SK-N-SH (cell line): ENCODE results near the gene BEST2. TPM values are rescaled to one million over a fixed set of nuclear protein-coding genes. Genes with fewer than 3 reads are reported as not detected.

Experiments used
- CTCF ChIA-PET: fragments of 300-600, 350-600 bp; formaldehyde crosslinking; extraction: SDS; loops from one replicate; lab custom pipeline; 2021; lab: Yijun Ruan, JAX
- POLR2A ChIA-PET: fragments of 350-600 bp; sonication (Branson Sonifier 250); formaldehyde crosslinking; extraction: SDS; loops from one replicate; lab custom pipeline; 2020; ENCODE audit warnings: antibody characterized with exemption, inconsistent platforms; lab: Yijun Ruan, JAX
- DNase-seq: peaks from one replicate; pipeline ENCODE4 v3.0.0; 2012
- H2AFZ ChIP-seq: fragments of 200-600 bp; sonication (generic); 2 replicates; pipeline ENCODE4 v1.8.1; 2016; ENCODE audit warnings: antibody characterized with exemption, mild to moderate bottlenecking, low read depth
- H3F3A ChIP-seq: fragments of 200-600 bp; sonication (generic); replicated peaks from 2 replicates; pipeline ENCODE3; 2016; ENCODE audit warnings: antibody characterized with exemption, mild to moderate bottlenecking; ENCODE audit not compliant: insufficient read depth
- H3K27ac ChIP-seq, 2 experiments: fragments of 200-500 bp in 1 of 2; fragments of 200-600 bp in 1 of 2; sonication (Bioruptor generic) in 1 of 2; sonication (generic), shearing (Covaris generic) in 1 of 2; 2 replicates each; pipeline versions ENCODE4 v1.5.1 to v1.6.1; 2014 to 2016; ENCODE audit warnings: low read depth in 2 of 2, inconsistent platforms in 1 of 2, low read length in 1 of 2, mild to moderate bottlenecking in 1 of 2, mixed read lengths in 1 of 2
- H3K27me3 ChIP-seq: fragments of 200-600 bp; sonication (generic), shearing (Covaris generic); 2 replicates; pipeline ENCODE4 v1.6.1; 2016; ENCODE audit warnings: mixed run types; ENCODE audit not compliant: insufficient read depth
- H3K36me3 ChIP-seq, 2 experiments: fragments of 200-500 bp in 1 of 2; fragments of 200-600 bp in 1 of 2; sonication (Bioruptor generic) in 1 of 2; sonication (generic) in 1 of 2; replicated peaks in 1 of 2; 2 replicates each; pipeline versions ENCODE3 to v1.5.1; 2014 to 2016; ENCODE audit warnings: low read length in 1 of 2, mild to moderate bottlenecking in 1 of 2; ENCODE audit not compliant: insufficient read depth in 2 of 2, control insufficient read depth in 1 of 2
- H3K4me1 ChIP-seq, 2 experiments: fragments of 200-500 bp in 1 of 2; fragments of 200-600 bp in 1 of 2; sonication (Bioruptor generic) in 1 of 2; sonication (generic), shearing (Covaris generic) in 1 of 2; 2 replicates each; pipeline versions ENCODE4 v1.5.1 to v1.6.1; 2014 to 2016; ENCODE audit warnings: low read depth in 1 of 2, low read length in 1 of 2, mixed run types in 1 of 2; ENCODE audit not compliant: insufficient read depth in 2 of 2, control insufficient read depth in 1 of 2
- H3K4me2 ChIP-seq: fragments of 200-600 bp; sonication (generic), shearing (Covaris generic); 2 replicates; pipeline ENCODE4 v1.6.1; 2017; ENCODE audit warnings: mixed run types
- H3K4me3 ChIP-seq, 2 experiments: fragments of 200-500 bp in 1 of 2; fragments of 200-600 bp in 1 of 2; sonication (Bioruptor generic) in 1 of 2; sonication (generic), shearing (Covaris generic) in 1 of 2; 2 replicates each; pipeline versions ENCODE4 v1.5.1 to v1.8.1; 2014 to 2016; ENCODE audit warnings: low read depth in 2 of 2, inconsistent platforms in 1 of 2, low read length in 1 of 2, mild to moderate bottlenecking in 1 of 2, mixed read lengths in 1 of 2, moderate library complexity in 1 of 2
- H3K79me2 ChIP-seq: fragments of 200-600 bp; sonication (generic); 2 replicates; pipeline ENCODE4 v1.8.1; 2017; ENCODE audit warnings: mild to moderate bottlenecking; ENCODE audit not compliant: insufficient read depth
- H3K9ac ChIP-seq: fragments of 200-600 bp; sonication (generic); 2 replicates; pipeline ENCODE4 v1.6.1; 2017; ENCODE audit warnings: mixed run types
- H3K9me2 ChIP-seq: fragments of 200-600 bp; sonication (generic); 2 replicates; pipeline ENCODE4 v1.6.1; 2017; ENCODE audit warnings: mixed run types
- H3K9me3 ChIP-seq: fragments of 200-600 bp; sonication (generic); 2 replicates; pipeline ENCODE4 v1.6.1; 2017; ENCODE audit warnings: mixed run types, mild to moderate bottlenecking, moderate library complexity
- H4K20me1 ChIP-seq: fragments of 200-600 bp; sonication (generic); 2 replicates; pipeline ENCODE4 v1.6.1; 2017; ENCODE audit warnings: mild to moderate bottlenecking, mixed run types; ENCODE audit not compliant: insufficient read depth
- CHD2 ChIP-seq: fragments of 150-350 bp; IDR thresholded peaks from 2 replicates; pipeline ENCODE4 v1.6.1; 2018; ENCODE audit warnings: low read length; ENCODE audit not compliant: partially characterized antibody
- ELF1 ChIP-seq: IDR thresholded peaks from 2 replicates; pipeline ENCODE4 v1.4.0; 2012
- EZH2phosphoT487 ChIP-seq: fragments of 200-600 bp; sonication (generic); IDR thresholded peaks from 2 replicates; pipeline ENCODE4 v1.6.1; 2017; ENCODE audit warnings: low read depth, mixed run types, mild to moderate bottlenecking, antibody characterized with exemption, moderate library complexity, borderline replicate concordance
- FOSL2 ChIP-seq: IDR thresholded peaks from 2 replicates; pipeline ENCODE4 v1.4.0; 2012; ENCODE audit warnings: low read depth, mild to moderate bottlenecking, moderate library complexity, borderline replicate concordance
- GABPA ChIP-seq: IDR thresholded peaks from 2 replicates; pipeline ENCODE4 v1.4.0; 2012; ENCODE audit warnings: low read depth, mild to moderate bottlenecking
- MXI1 ChIP-seq: IDR thresholded peaks from 2 replicates; pipeline ENCODE4 v1.6.1; 2012; ENCODE audit warnings: mild to moderate bottlenecking, low read depth, low read length, improper control_type of control experiment
- NRF1 ChIP-seq: IDR thresholded peaks from 2 replicates; pipeline ENCODE4 v1.6.1; 2012; ENCODE audit warnings: low read depth, mild to moderate bottlenecking, low read length
- POLR2AphosphoS5 ChIP-seq: IDR thresholded peaks from 2 replicates; pipeline ENCODE4 v1.6.1; 2012; ENCODE audit warnings: low read depth, low read length
- RCOR1 ChIP-seq: fragments of 150-350 bp; IDR thresholded peaks from 2 replicates; pipeline ENCODE4 v1.6.1; 2017; ENCODE audit warnings: antibody characterized with exemption, low read length
- SIN3A ChIP-seq: IDR thresholded peaks from 2 replicates; pipeline ENCODE4 v1.6.1; 2012; ENCODE audit warnings: low read depth, mild to moderate bottlenecking, low read length, moderate library complexity, borderline replicate concordance
- TAF1 ChIP-seq: IDR thresholded peaks from 2 replicates; pipeline ENCODE4 v1.6.1; 2012; ENCODE audit warnings: low read depth, mild to moderate bottlenecking, low read length, moderate library complexity, borderline replicate concordance
- WGBS: methylation state at CpG from one replicate; pipeline ENCODE4 v1.1.6; 2017; ENCODE audit warnings: low lambda C conversion rate; 5-methylcytosine and 5-hydroxymethylcytosine counted together
- polyA plus RNA-seq, 3 experiments: library from polyadenylated mRNA; depleted of rRNA; stranded (reverse); fragments of >200 nt; gene quantifications; 2 replicates each; pipeline ENCODE4 v1.2.3, GENCODE V29; 2012
- TF ChIP-seq, protein P1 (sequence below): IDR thresholded peaks from 2 replicates; pipeline ENCODE4 v1.4.0; 2012; ENCODE audit warnings: low read depth, borderline replicate concordance
- TF ChIP-seq, protein P2 (sequence below): IDR thresholded peaks from 2 replicates; pipeline ENCODE4 v1.4.0; 2012; ENCODE audit warnings: low read depth

BEST2 gene
- polyA plus RNA-seq, 1 of the 3 experiments (the other 2 are of a cell fraction) = not detected

DNA sequence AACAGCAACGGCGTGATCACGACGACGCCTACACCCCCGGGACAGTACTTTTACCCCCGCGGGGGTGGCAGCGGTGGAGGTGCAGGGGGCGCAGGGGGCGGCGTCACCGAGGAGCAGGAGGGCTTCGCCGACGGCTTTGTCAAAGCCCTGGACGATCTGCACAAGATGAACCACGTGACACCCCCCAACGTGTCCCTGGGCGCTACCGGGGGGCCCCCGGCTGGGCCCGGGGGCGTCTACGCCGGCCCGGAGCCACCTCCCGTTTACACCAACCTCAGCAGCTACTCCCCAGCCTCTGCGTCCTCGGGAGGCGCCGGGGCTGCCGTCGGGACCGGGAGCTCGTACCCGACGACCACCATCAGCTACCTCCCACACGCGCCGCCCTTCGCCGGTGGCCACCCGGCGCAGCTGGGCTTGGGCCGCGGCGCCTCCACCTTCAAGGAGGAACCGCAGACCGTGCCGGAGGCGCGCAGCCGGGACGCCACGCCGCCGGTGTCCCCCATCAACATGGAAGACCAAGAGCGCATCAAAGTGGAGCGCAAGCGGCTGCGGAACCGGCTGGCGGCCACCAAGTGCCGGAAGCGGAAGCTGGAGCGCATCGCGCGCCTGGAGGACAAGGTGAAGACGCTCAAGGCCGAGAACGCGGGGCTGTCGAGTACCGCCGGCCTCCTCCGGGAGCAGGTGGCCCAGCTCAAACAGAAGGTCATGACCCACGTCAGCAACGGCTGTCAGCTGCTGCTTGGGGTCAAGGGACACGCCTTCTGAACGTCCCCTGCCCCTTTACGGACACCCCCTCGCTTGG lies 40.7 kb downstream of the BEST2 start:
- H3K9me2 ChIP-seq = no peaks in the 10 kb centered on the region
- POLR2A ChIA-PET = interaction anchor here (0.7 to 4.4 kb wide), 21 partner anchors 8 to 371 kb away, joined by 3 to 88 read pairs (median 3); partner anchors contain the start of genes GCDH, GET3, PRDX2 and THSD8
- H3K36me3 ChIP-seq = peaks cover 0 to 6% of the 10 kb centered on the region in 2 experiments
- no peaks in the 10 kb centered on the region for H3K27me3 ChIP-seq
- H3K79me2 ChIP-seq = peaks cover 20% of the 10 kb centered on the region
- peaks cover 17% of the 10 kb centered on the region for H4K20me1 ChIP-seq
- H2AFZ ChIP-seq = no peak overlapping the region
- TF ChIP-seq ELF1 (peak; percentile 60), RCOR1 (no peak), TAF1 (peak; percentile 12; the same call in 1 of the 2 replicates), GABPA (peak; percentile 74), FOSL2 (no peak), CHD2 (peak; percentile 23), SIN3A (no peak), MXI1 (peak; percentile 27; the same call in 1 of the 2 replicates), NRF1 (no peak)
- TF ChIP-seq, protein P1, sequence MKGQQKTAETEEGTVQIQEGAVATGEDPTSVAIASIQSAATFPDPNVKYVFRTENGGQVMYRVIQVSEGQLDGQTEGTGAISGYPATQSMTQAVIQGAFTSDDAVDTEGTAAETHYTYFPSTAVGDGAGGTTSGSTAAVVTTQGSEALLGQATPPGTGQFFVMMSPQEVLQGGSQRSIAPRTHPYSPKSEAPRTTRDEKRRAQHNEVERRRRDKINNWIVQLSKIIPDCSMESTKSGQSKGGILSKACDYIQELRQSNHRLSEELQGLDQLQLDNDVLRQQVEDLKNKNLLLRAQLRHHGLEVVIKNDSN = 0 out of 2 replicates have a peak, but pooled peaks have one; percentile 60
- TF ChIP-seq, protein P2, sequence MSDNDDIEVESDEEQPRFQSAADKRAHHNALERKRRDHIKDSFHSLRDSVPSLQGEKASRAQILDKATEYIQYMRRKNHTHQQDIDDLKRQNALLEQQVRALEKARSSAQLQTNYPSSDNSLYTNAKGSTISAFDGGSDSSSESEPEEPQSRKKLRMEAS = peak; percentile 43
- WGBS = 2% methylated on average over 8 of the region's 84 CpGs
- H3F3A ChIP-seq = peaks cover 43% of the 10 kb centered on the region
- H3K4me3 ChIP-seq = peak overlapping the region; percentile 80 to 88
- peak; percentile 41 for DNase-seq
- H3K9ac ChIP-seq = peak overlapping the region; percentile 95
- H3K4me1 ChIP-seq = peaks cover 30 to 38% of the 10 kb centered on the region in 2 experiments
- H3K4me2 ChIP-seq = peak overlapping the region; percentile 88
- CTCF ChIA-PET = interaction anchor here (0.7 to 17.1 kb wide), 10 partner anchors 10 to 173 kb away, joined by 3 to 447 read pairs (median 5); partner anchors contain the start of genes HOOK2, PRDX2, RNASEH2A and THSD8
- H3K9me3 ChIP-seq = no peaks in the 10 kb centered on the region
- H3K27ac ChIP-seq = peak overlapping the region; percentile 86 to 90

DNA sequence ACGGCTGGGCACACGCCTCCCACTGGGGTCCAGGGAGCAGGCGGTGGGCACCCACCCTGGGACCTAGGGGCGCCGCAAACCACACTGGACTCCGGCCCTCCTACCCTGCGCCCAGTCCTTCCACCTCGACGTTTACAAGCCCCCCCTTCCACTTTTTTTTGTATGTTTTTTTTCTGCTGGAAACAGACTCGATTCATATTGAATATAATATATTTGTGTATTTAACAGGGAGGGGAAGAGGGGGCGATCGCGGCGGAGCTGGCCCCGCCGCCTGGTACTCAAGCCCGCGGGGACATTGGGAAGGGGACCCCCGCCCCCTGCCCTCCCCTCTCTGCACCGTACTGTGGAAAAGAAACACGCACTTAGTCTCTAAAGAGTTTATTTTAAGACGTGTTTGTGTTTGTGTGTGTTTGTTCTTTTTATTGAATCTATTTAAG lies 41.3 kb downstream of the BEST2 start:
- peak overlapping the region; percentile 88 for H3K4me2 ChIP-seq
- no peaks in the 10 kb centered on the region for H3K9me3 ChIP-seq
- peaks cover 45% of the 10 kb centered on the region for H3F3A ChIP-seq
- H3K36me3 ChIP-seq = peaks cover 0 to 6% of the 10 kb centered on the region in 2 experiments
- H2AFZ ChIP-seq = no peak overlapping the region
- peaks cover 28 to 38% of the 10 kb centered on the region in 2 experiments for H3K4me1 ChIP-seq
- H3K9ac ChIP-seq = peak overlapping the region; percentile 95
- DNase-seq = no peak
- H3K4me3 ChIP-seq = peak overlapping the region; percentile 80 to 88
- ChIA-PET POLR2A (interaction anchor here (0.7 to 4.4 kb wide), 13 partner anchors 9 to 201 kb away, joined by 3 to 88 read pairs (median 4); partner anchors contain the start of genes GCDH, PRDX2 and THSD8), CTCF (interaction anchor here (1.0 to 17.1 kb wide), 8 partner anchors 9 to 172 kb away, joined by 3 to 447 read pairs (median 5); partner anchors contain the start of genes HOOK2, PRDX2, RNASEH2A and THSD8)
- WGBS = under 1% methylated on average over 19 of the region's 22 CpGs
- H3K79me2 ChIP-seq = peaks cover 20% of the 10 kb centered on the region
- no peaks in the 10 kb centered on the region for H3K27me3 ChIP-seq
- no peaks in the 10 kb centered on the region for H3K9me2 ChIP-seq
- H3K27ac ChIP-seq = peak overlapping the region; percentile 86 to 90
- TF ChIP-seq EZH2phosphoT487 (no peak), POLR2AphosphoS5 (0 out of 2 replicates have a peak, but pooled peaks have one; percentile 38)
- H4K20me1 ChIP-seq = peaks cover 17% of the 10 kb centered on the region
